ENCODE data around the gene DCLK1. TPM values are rescaled to one million over a fixed set of nuclear protein-coding genes. Genes with fewer than 3 reads are reported as not detected.

Gene DCLK1
- total RNA-seq, 1 experiment from 2014 or later: 2.2 TPM

GRCh38 chr13:36030670-36031331 is 100.4 kb downstream of the DCLK1 start:
- H3K4me3 ChIP-seq: no peak overlapping the region
- DNase-seq (ENCODE audit: low read depth in 1 of 2, low spot score in 2 of 2): no peak
- no peaks in the 10 kb centered on the region for H3K9me3 ChIP-seq (replicated peaks)
- H3K27ac ChIP-seq: no peak overlapping the region
- H3K36me3 ChIP-seq: no peaks in the 10 kb centered on the region
- H3K4me1 ChIP-seq (replicated peaks): no peaks in the 10 kb centered on the region
- no peaks in the 10 kb centered on the region for H3K27me3 ChIP-seq (replicated peaks)

GRCh38 chr13:36029166-36029565 is 102.0 kb downstream of the DCLK1 start:
- Histone ChIP-seq H3K27ac (no peak overlapping the region), H3K36me3 (no peaks in the 10 kb centered on the region), H3K4me1 (replicated peaks) (no peaks in the 10 kb centered on the region), H3K27me3 (replicated peaks) (no peaks in the 10 kb centered on the region), H3K9me3 (replicated peaks) (no peaks in the 10 kb centered on the region), H3K4me3 (no peak overlapping the region)
- DNase-seq (ENCODE audit: low read depth in 1 of 2, low spot score in 2 of 2): no peak

- no peaks in the 10 kb centered on the region for H3K36me3 ChIP-seq
- no peaks in the 10 kb centered on the region for H3K4me1 ChIP-seq (replicated peaks)
- no peak for DNase-seq (ENCODE audit: low read depth in 1 of 2, low spot score in 2 of 2)
- H3K9me3 ChIP-seq (replicated peaks): no peaks in the 10 kb centered on the region
- no peak overlapping the region for H3K4me3 ChIP-seq
- H3K27ac ChIP-seq: no peak overlapping the region
- no peaks in the 10 kb centered on the region for H3K27me3 ChIP-seq (replicated peaks)
Measured at GRCh38 chr13:36028359-36029025, 102.7 kb downstream of the DCLK1 start.

- H3K4me1 ChIP-seq (replicated peaks): no peaks in the 10 kb centered on the region
- DNase-seq (ENCODE audit: low read depth in 1 of 2, low spot score in 2 of 2): no peak
- no peak overlapping the region for H3K4me3 ChIP-seq
- H3K9me3 ChIP-seq (replicated peaks): no peaks in the 10 kb centered on the region
- no peaks in the 10 kb centered on the region for H3K36me3 ChIP-seq
- H3K27ac ChIP-seq: no peak overlapping the region
- no peaks in the 10 kb centered on the region for H3K27me3 ChIP-seq (replicated peaks)
Measured at GRCh38 chr13:36026531-36026930, 104.7 kb downstream of the DCLK1 start.

- Histone ChIP-seq H3K27ac (no peak overlapping the region), H3K4me3 (no peak overlapping the region), H3K9me3 (replicated peaks) (no peaks in the 10 kb centered on the region), H3K4me1 (replicated peaks) (no peaks in the 10 kb centered on the region), H3K36me3 (no peaks in the 10 kb centered on the region), H3K27me3 (replicated peaks) (no peaks in the 10 kb centered on the region)
- no peak for DNase-seq (ENCODE audit: low read depth in 1 of 2, low spot score in 2 of 2)
Measured at GRCh38 chr13:36014763-36015162, 116.4 kb downstream of the DCLK1 start.

GRCh38 chr13:36006894-36007675 is 124.1 kb downstream of the DCLK1 start:
- Histone ChIP-seq H3K36me3 (no peaks in the 10 kb centered on the region), H3K27ac (no peak overlapping the region), H3K9me3 (replicated peaks) (no peaks in the 10 kb centered on the region), H3K4me3 (no peak overlapping the region), H3K27me3 (replicated peaks) (no peaks in the 10 kb centered on the region), H3K4me1 (replicated peaks) (no peaks in the 10 kb centered on the region)
- no peak for DNase-seq (ENCODE audit: low read depth in 1 of 2, low spot score in 2 of 2)

- no peak for DNase-seq (ENCODE audit: low read depth in 1 of 2, low spot score in 2 of 2)
- Histone ChIP-seq H3K27me3 (replicated peaks) (no peaks in the 10 kb centered on the region), H3K27ac (no peak overlapping the region), H3K36me3 (no peaks in the 10 kb centered on the region), H3K4me1 (replicated peaks) (no peaks in the 10 kb centered on the region), H3K9me3 (replicated peaks) (no peaks in the 10 kb centered on the region), H3K4me3 (no peak overlapping the region)
Measured at GRCh38 chr13:36006347-36006746, 124.8 kb downstream of the DCLK1 start.

GRCh38 chr13:36001561-36001960 is 129.6 kb downstream of the DCLK1 start:
- Histone ChIP-seq H3K27ac (no peak overlapping the region), H3K9me3 (replicated peaks) (no peaks in the 10 kb centered on the region), H3K27me3 (replicated peaks) (no peaks in the 10 kb centered on the region), H3K36me3 (no peaks in the 10 kb centered on the region), H3K4me3 (no peak overlapping the region), H3K4me1 (replicated peaks) (no peaks in the 10 kb centered on the region)
- DNase-seq (ENCODE audit: low read depth in 1 of 2, low spot score in 2 of 2): no peak

- no peaks in the 10 kb centered on the region for H3K9me3 ChIP-seq (replicated peaks)
- no peaks in the 10 kb centered on the region for H3K27me3 ChIP-seq (replicated peaks)
- no peak overlapping the region for H3K4me3 ChIP-seq
- H3K27ac ChIP-seq: no peak overlapping the region
- DNase-seq (ENCODE audit: low read depth in 1 of 2, low spot score in 2 of 2): no peak
- H3K36me3 ChIP-seq: no peaks in the 10 kb centered on the region
- no peaks in the 10 kb centered on the region for H3K4me1 ChIP-seq (replicated peaks)
Measured at GRCh38 chr13:36000028-36000427, 131.2 kb downstream of the DCLK1 start.

- Histone ChIP-seq H3K4me3 (no peak overlapping the region), H3K9me3 (replicated peaks) (no peaks in the 10 kb centered on the region), H3K4me1 (replicated peaks) (no peaks in the 10 kb centered on the region), H3K27me3 (replicated peaks) (no peaks in the 10 kb centered on the region), H3K36me3 (no peaks in the 10 kb centered on the region), H3K27ac (no peak overlapping the region)
- DNase-seq (ENCODE audit: low read depth in 1 of 2, low spot score in 2 of 2): no peak
Measured at GRCh38 chr13:35996360-35996759, 134.8 kb downstream of the DCLK1 start.

- Histone ChIP-seq H3K27me3 (replicated peaks) (no peaks in the 10 kb centered on the region), H3K9me3 (replicated peaks) (no peaks in the 10 kb centered on the region), H3K27ac (no peak overlapping the region), H3K36me3 (no peaks in the 10 kb centered on the region), H3K4me1 (replicated peaks) (no peaks in the 10 kb centered on the region), H3K4me3 (no peak overlapping the region)
- no peak for DNase-seq (ENCODE audit: low read depth in 1 of 2, low spot score in 2 of 2)
Measured at GRCh38 chr13:35995136-35995535, 136.0 kb downstream of the DCLK1 start.

GRCh38 chr13:35994131-35994966 is 136.8 kb downstream of the DCLK1 start:
- no peak for DNase-seq (ENCODE audit: low read depth in 1 of 2, low spot score in 2 of 2)
- Histone ChIP-seq H3K4me1 (replicated peaks) (no peaks in the 10 kb centered on the region), H3K36me3 (no peaks in the 10 kb centered on the region), H3K27me3 (replicated peaks) (no peaks in the 10 kb centered on the region), H3K4me3 (no peak overlapping the region), H3K9me3 (replicated peaks) (no peaks in the 10 kb centered on the region), H3K27ac (no peak overlapping the region)

GRCh38 chr13:35993686-35994085 is 137.5 kb downstream of the DCLK1 start:
- no peaks in the 10 kb centered on the region for H3K9me3 ChIP-seq (replicated peaks)
- no peaks in the 10 kb centered on the region for H3K36me3 ChIP-seq
- DNase-seq (ENCODE audit: low read depth in 1 of 2, low spot score in 2 of 2): no peak
- no peak overlapping the region for H3K4me3 ChIP-seq
- no peaks in the 10 kb centered on the region for H3K4me1 ChIP-seq (replicated peaks)
- H3K27ac ChIP-seq: no peak overlapping the region
- H3K27me3 ChIP-seq (replicated peaks): no peaks in the 10 kb centered on the region
